MM.1S (cell line): Measurements from ENCODE around the gene MET.

Experiments
- EZH2 ChIP-seq: fragments of 300-600 bp; sonication (generic); optimal IDR thresholded peaks from 2 replicates; pipeline ENCODE3; 2017; ENCODE audit warnings: low read depth, mild to moderate bottlenecking, antibody characterized with exemption, low read length, mixed read lengths
- EZH2phosphoT487 ChIP-seq: fragments of 300-600 bp; sonication (generic); IDR thresholded peaks from 2 replicates; pipeline ENCODE4 v1.6.1; 2018; ENCODE audit warnings: antibody characterized with exemption, low read length
- TF ChIP-seq, protein P1 (sequence below): fragments of 300-600 bp; sonication (generic); IDR thresholded peaks from 2 replicates; pipeline ENCODE4 v1.5.1; 2016; ENCODE audit warnings: antibody characterized with exemption, low read length, mixed read lengths

DNA sequence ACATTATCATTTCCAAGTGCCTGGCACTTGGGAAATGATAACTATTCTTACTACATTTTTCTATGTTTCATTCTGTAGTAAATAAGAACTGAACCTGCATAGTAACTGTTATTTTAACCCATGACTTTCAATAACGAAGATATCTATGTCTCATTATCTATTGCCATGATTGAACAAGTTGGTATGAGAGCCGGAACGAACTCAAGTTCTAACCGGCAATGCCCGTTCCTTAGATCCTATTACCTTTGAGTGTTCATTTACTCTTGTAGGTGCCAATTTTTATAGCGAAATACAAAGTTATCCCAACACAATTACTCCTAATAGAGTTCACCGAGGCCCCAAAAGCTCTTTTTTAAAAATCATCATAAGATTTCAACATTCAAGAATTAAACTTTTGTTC lies 885 bp upstream of the MET start:
- TF ChIP-seq, protein P1, sequence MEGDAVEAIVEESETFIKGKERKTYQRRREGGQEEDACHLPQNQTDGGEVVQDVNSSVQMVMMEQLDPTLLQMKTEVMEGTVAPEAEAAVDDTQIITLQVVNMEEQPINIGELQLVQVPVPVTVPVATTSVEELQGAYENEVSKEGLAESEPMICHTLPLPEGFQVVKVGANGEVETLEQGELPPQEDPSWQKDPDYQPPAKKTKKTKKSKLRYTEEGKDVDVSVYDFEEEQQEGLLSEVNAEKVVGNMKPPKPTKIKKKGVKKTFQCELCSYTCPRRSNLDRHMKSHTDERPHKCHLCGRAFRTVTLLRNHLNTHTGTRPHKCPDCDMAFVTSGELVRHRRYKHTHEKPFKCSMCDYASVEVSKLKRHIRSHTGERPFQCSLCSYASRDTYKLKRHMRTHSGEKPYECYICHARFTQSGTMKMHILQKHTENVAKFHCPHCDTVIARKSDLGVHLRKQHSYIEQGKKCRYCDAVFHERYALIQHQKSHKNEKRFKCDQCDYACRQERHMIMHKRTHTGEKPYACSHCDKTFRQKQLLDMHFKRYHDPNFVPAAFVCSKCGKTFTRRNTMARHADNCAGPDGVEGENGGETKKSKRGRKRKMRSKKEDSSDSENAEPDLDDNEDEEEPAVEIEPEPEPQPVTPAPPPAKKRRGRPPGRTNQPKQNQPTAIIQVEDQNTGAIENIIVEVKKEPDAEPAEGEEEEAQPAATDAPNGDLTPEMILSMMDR: no peak
- TF ChIP-seq EZH2phosphoT487 (no peak), EZH2 (no peak)
